ENCODE measurements around the gene STAB2. TPM values are rescaled to one million over a fixed set of nuclear protein-coding genes. Genes with fewer than 3 reads are reported as not detected.

STAB2 gene
- total and polyA plus RNA-seq, 2 of the 4 experiments (the other 2 are of a cell fraction) = not detected

GRCh38 chr12:103572312-103573045, 14.6 kb upstream of the STAB2 start:
- H4K8ac ChIP-seq (ENCODE audit: low read depth in 2 of 2, low read length in 2 of 2) = no peak overlapping the region
- WGBS, 2 experiments (ENCODE audit: extremely low coverage in 2 of 2, insufficient read length in 1 of 2) = no CpG with 5 or more reads among the region's 4 CpGs
- TF ChIP-seq SMC3 (IDR thresholded peaks at IDR 0.05; ENCODE audit: low read depth, low read length) = no peak
- no peak for TF ChIP-seq RFX5 (IDR thresholded peaks at IDR 0.05; ENCODE audit: low read depth, low read length)
- TF ChIP-seq BHLHE40 (IDR thresholded peaks at IDR 0.05; ENCODE audit: low read depth, low read length) = no peak
- no peak for TF ChIP-seq CEBPB (IDR thresholded peaks at IDR 0.05; ENCODE audit: low read depth, low read length)
- TF ChIP-seq MAZ (IDR thresholded peaks at IDR 0.05; ENCODE audit: borderline replicate concordance, low read depth, low read length) = no peak
- TF ChIP-seq, protein P1, sequence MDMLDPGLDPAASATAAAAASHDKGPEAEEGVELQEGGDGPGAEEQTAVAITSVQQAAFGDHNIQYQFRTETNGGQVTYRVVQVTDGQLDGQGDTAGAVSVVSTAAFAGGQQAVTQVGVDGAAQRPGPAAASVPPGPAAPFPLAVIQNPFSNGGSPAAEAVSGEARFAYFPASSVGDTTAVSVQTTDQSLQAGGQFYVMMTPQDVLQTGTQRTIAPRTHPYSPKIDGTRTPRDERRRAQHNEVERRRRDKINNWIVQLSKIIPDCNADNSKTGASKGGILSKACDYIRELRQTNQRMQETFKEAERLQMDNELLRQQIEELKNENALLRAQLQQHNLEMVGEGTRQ (IDR thresholded peaks at IDR 0.05; ENCODE audit: low read depth, low read length) = no peak
- TF ChIP-seq MAFK (IDR thresholded peaks at IDR 0.05; ENCODE audit: low read depth, low read length) = no peak
- no peak for TF ChIP-seq NFE2L2 (IDR thresholded peaks at IDR 0.05; ENCODE audit: low read depth, low read length)
- no peak for TF ChIP-seq ELK1 (IDR thresholded peaks at IDR 0.05; ENCODE audit: borderline replicate concordance, low read depth, low read length)
- no peak for TF ChIP-seq POLR2A (IDR thresholded peaks at IDR 0.05; ENCODE audit: low read depth, low read length)
- no peak for TF ChIP-seq RCOR1 (IDR thresholded peaks at IDR 0.05; ENCODE audit: insufficient replicate concordance, low read length)
- TF ChIP-seq CHD1 (IDR thresholded peaks at IDR 0.05; ENCODE audit: low read depth, low read length) = no peak
- no peak for TF ChIP-seq MXI1 (IDR thresholded peaks at IDR 0.05; ENCODE audit: borderline replicate concordance, low read depth, low read length)
- TF ChIP-seq RAD21 (IDR thresholded peaks at IDR 0.05; ENCODE audit: low read length) = no peak
- TF ChIP-seq FOS (IDR thresholded peaks at IDR 0.05; ENCODE audit: low read depth, low read length) = no peak
- TF ChIP-seq, protein P2, sequence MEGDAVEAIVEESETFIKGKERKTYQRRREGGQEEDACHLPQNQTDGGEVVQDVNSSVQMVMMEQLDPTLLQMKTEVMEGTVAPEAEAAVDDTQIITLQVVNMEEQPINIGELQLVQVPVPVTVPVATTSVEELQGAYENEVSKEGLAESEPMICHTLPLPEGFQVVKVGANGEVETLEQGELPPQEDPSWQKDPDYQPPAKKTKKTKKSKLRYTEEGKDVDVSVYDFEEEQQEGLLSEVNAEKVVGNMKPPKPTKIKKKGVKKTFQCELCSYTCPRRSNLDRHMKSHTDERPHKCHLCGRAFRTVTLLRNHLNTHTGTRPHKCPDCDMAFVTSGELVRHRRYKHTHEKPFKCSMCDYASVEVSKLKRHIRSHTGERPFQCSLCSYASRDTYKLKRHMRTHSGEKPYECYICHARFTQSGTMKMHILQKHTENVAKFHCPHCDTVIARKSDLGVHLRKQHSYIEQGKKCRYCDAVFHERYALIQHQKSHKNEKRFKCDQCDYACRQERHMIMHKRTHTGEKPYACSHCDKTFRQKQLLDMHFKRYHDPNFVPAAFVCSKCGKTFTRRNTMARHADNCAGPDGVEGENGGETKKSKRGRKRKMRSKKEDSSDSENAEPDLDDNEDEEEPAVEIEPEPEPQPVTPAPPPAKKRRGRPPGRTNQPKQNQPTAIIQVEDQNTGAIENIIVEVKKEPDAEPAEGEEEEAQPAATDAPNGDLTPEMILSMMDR (conservative IDR thresholded peaks at IDR 0.05; ENCODE audit: low read depth, low read length) = no peak
- DNase-seq (no peak), ATAC-seq (ENCODE audit: low read depth) (no peak)
- intact Hi-C loops (cut with micrococcal nuclease) = no loop called here
- H3K36me3 ChIP-seq (ENCODE audit: control insufficient read depth, insufficient read depth, low read length) = no peaks in the 10 kb centered on the region
- H4K91ac ChIP-seq (ENCODE audit: insufficient read depth, low read depth, low read length) = no peak overlapping the region
- no peak overlapping the region for H3K27ac ChIP-seq (ENCODE audit: insufficient read depth, low read length)
- no peak overlapping the region for H2BK20ac ChIP-seq (ENCODE audit: low read depth, low read length)
- H3K79me1 ChIP-seq (ENCODE audit: low read depth in 1 of 2, low read length in 2 of 2) = no peaks in the 10 kb centered on the region
- no TSS peak for BruUV-seq (replicated peaks)
- in situ Hi-C loops (cut with MboI; ENCODE audit: low sequenced_read_pairs) = no loop called here
- no peak overlapping the region for H3K4me3 ChIP-seq (ENCODE audit: insufficient read depth, low read depth, low read length)
- no peaks in the 10 kb centered on the region for H3K4me1 ChIP-seq (ENCODE audit: control insufficient read depth, insufficient read depth, low read length)
- no peak overlapping the region for H2AK5ac ChIP-seq (ENCODE audit: low read depth, low read length)
- H3K56ac ChIP-seq (ENCODE audit: extremely low read depth, insufficient read depth, low read length) = no peak overlapping the region
- peaks cover 8% of the 10 kb centered on the region for H3K27me3 ChIP-seq (ENCODE audit: control insufficient read depth, insufficient read depth, low read length)
- no peaks in the 10 kb centered on the region for H4K20me1 ChIP-seq (ENCODE audit: insufficient read depth, low read length)
- H2BK120ac ChIP-seq (ENCODE audit: low read depth, low read length) = no peak overlapping the region
- no peak overlapping the region for H2BK5ac ChIP-seq (ENCODE audit: low read depth, low read length, poor library complexity, severe bottlenecking)
- no peak overlapping the region for H3K23ac ChIP-seq (ENCODE audit: low read depth, low read length)
- H3K9me1 ChIP-seq (ENCODE audit: insufficient read depth, low read length) = no peaks in the 10 kb centered on the region
- H3K14ac ChIP-seq (replicated peaks; ENCODE audit: low read depth, low read length) = no peak overlapping the region
- H3K18ac ChIP-seq (ENCODE audit: low read depth, low read length) = no peak overlapping the region
- H4K5ac ChIP-seq (ENCODE audit: low read depth, low read length) = no peak overlapping the region
- no peak overlapping the region for H2BK15ac ChIP-seq (ENCODE audit: low read depth, low read length)
- no peaks in the 10 kb centered on the region for H3K9me3 ChIP-seq (ENCODE audit: control insufficient read depth, insufficient read depth, low read length)
- dilution Hi-C loops (cut with HindIII; ENCODE audit: low sequenced_read_pairs, unreplicated experiment) = no loop called here
- POLR2A ChIA-PET (ENCODE audit: unreplicated experiment) = no interaction called here
- no peak overlapping the region for H2AK9ac ChIP-seq (replicated peaks; ENCODE audit: low read depth, low read length, poor library complexity)
- H3K4me2 ChIP-seq (ENCODE audit: low read depth, low read length) = no peak overlapping the region
- no peak overlapping the region for H2AFZ ChIP-seq (replicated peaks; ENCODE audit: low read length, poor library complexity)
- no peak overlapping the region for H3K9ac ChIP-seq (ENCODE audit: low read depth, low read length)
- H3K4ac ChIP-seq (ENCODE audit: low read depth, low read length) = no peak overlapping the region
- CTCF ChIA-PET = interaction anchor here (0.9 kb wide), 1 partner anchor 22 kb away, joined by 3 read pairs; no protein-coding TSS in a partner anchor
